GM12873 (cell line): ENCODE measurements around the gene TEX26.

Source experiments
- CTCF ChIP-seq: IDR thresholded peaks from 2 replicates; pipeline ENCODE4 v1.5.1; 2012; ENCODE audit warnings: low read depth, mild to moderate bottlenecking, moderate library complexity, low read length, control low read depth; ENCODE audit not compliant: insufficient read depth; ENCODE audit errors: missing control alignments

The TEX26 gene

GRCh38 chr13:31015199-31015598, 82.7 kb downstream of the TEX26 start:
- TF ChIP-seq CTCF = no peak

GRCh38 chr13:31016342-31017325, 84.2 kb downstream of the TEX26 start:
- TF ChIP-seq CTCF = no peak

GRCh38 chr13:31018511-31018910, 86.1 kb downstream of the TEX26 start:
- TF ChIP-seq CTCF = no peak

- no peak for TF ChIP-seq CTCF
These were observed 88.5 kb downstream of the TEX26 start for GRCh38 chr13:31020996-31021395.

GRCh38 chr13:31022288-31022895, 89.9 kb downstream of the TEX26 start:
- TF ChIP-seq CTCF = no peak

GRCh38 chr13:31022928-31023530, 90.6 kb downstream of the TEX26 start:
- no peak for TF ChIP-seq CTCF
